Lower lobe of right lung (tissue), 2 donors: ENCODE results near the gene TMEM235. TPM values are rescaled to one million over a fixed set of nuclear protein-coding genes. Genes with fewer than 3 reads are reported as not detected.
A peak's percentile ranks its signal among the peaks of the same experiment; 100 is the strongest.

Experiments used
- ATAC-seq, 2 donors: fragments of 200-7000 bp; cut with Tn5 transposase; one replicate each; pipeline ENCODE4 v1.9.1; 2020 to 2022; ENCODE audit warnings: mild to moderate bottlenecking in 2 of 2, moderate library complexity in 2 of 2
- DNase-seq: peaks from one replicate; pipeline ENCODE4 v3.0.0-alpha.2; 2020
- H3K27ac ChIP-seq: fragments of 200-600 bp; one replicate; pipeline ENCODE4 v1.8.0; 2022
- H3K27me3 ChIP-seq: fragments of 200-600 bp; one replicate; pipeline ENCODE4 v1.8.0; 2022; ENCODE audit warnings: low read depth
- H3K36me3 ChIP-seq: fragments of 200-600 bp; one replicate; pipeline ENCODE4 v1.8.0; 2022; ENCODE audit warnings: mild to moderate bottlenecking
- H3K4me1 ChIP-seq: fragments of 200-600 bp; one replicate; pipeline ENCODE4 v1.8.0; 2022
- H3K4me3 ChIP-seq: fragments of 200-600 bp; one replicate; pipeline ENCODE4 v1.8.0; 2022; ENCODE audit warnings: mild to moderate bottlenecking
- H3K9me3 ChIP-seq: fragments of 200-600 bp; one replicate; pipeline ENCODE4 v1.8.0; 2022
- intact Hi-C: fragments of 100-400 bp; cut with DNase I; formaldehyde crosslinking; loops from one replicate; pipeline ENCODE4 v1.11.0; 2022
- total RNA-seq: library from RNA; stranded (reverse); fragmentation: NEBNext Ultra II Directional; extraction: Animal tissue kit (Norgen Biotek cat#: 25700); gene quantifications from one replicate; pipeline ENCODE4 v1.2.1, GENCODE V29; 2021
- TF ChIP-seq, protein P1 (sequence below): fragments of 200-600 bp; IDR thresholded peaks from one replicate; pipeline ENCODE4 v1.8.0; 2022; ENCODE audit warnings: antibody characterized with exemption, mild to moderate bottlenecking
- donor health status: DM: no; HTN: yes; CAD: no; lungs with severe emphysema.

The TMEM235 gene
- total RNA-seq, 1 donor from 2014 or later = not detected

DNA sequence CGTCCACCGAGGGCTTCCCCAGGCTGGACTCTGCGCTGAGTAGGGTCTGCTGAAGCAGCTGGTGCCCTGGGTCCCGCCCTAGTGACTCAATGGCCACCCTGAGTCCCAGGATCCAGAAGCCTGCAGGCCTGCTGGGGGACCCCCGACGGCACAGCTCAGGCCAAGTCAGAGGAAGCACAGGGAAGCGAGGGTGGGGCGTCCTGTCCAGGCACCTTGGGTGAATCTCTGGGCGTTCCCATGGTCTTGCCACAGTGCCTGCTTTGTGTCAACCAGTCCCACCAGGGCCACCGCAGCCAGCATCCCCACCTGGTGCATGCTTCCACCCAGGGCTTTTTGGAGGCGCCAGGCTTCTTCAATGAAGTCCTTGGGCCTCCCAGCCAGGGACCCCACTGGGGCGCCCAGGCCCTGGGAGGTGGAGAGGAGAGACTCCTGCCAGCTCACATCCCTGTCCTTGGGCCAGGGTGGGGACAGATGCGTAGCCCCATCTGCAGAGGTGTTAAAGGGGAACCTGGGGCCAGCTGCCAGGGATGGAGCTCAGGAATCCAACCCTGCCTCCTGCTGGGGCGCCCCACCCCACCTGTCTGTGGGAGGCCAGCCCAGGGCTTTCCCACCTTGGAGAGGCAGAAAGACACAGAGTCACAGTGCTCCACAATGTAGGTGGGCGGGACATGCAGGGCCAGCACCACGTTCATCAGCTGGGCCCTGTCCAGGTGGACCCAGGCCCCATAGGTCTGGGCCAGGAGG lies 17.8 kb downstream of the TMEM235 start:
- TF ChIP-seq, protein P1, sequence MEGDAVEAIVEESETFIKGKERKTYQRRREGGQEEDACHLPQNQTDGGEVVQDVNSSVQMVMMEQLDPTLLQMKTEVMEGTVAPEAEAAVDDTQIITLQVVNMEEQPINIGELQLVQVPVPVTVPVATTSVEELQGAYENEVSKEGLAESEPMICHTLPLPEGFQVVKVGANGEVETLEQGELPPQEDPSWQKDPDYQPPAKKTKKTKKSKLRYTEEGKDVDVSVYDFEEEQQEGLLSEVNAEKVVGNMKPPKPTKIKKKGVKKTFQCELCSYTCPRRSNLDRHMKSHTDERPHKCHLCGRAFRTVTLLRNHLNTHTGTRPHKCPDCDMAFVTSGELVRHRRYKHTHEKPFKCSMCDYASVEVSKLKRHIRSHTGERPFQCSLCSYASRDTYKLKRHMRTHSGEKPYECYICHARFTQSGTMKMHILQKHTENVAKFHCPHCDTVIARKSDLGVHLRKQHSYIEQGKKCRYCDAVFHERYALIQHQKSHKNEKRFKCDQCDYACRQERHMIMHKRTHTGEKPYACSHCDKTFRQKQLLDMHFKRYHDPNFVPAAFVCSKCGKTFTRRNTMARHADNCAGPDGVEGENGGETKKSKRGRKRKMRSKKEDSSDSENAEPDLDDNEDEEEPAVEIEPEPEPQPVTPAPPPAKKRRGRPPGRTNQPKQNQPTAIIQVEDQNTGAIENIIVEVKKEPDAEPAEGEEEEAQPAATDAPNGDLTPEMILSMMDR = no peak
- ATAC-seq (no peak), DNase-seq (no peak)
- H3K9me3 ChIP-seq = no peaks in the 10 kb centered on the region
- no peak overlapping the region for H3K27ac ChIP-seq
- H3K27me3 ChIP-seq = no peaks in the 10 kb centered on the region
- intact Hi-C loops = no loop called here
- H3K4me1 ChIP-seq = peaks cover 35% of the 10 kb centered on the region
- no peak overlapping the region for H3K4me3 ChIP-seq
- H3K36me3 ChIP-seq = no peaks in the 10 kb centered on the region

DNA sequence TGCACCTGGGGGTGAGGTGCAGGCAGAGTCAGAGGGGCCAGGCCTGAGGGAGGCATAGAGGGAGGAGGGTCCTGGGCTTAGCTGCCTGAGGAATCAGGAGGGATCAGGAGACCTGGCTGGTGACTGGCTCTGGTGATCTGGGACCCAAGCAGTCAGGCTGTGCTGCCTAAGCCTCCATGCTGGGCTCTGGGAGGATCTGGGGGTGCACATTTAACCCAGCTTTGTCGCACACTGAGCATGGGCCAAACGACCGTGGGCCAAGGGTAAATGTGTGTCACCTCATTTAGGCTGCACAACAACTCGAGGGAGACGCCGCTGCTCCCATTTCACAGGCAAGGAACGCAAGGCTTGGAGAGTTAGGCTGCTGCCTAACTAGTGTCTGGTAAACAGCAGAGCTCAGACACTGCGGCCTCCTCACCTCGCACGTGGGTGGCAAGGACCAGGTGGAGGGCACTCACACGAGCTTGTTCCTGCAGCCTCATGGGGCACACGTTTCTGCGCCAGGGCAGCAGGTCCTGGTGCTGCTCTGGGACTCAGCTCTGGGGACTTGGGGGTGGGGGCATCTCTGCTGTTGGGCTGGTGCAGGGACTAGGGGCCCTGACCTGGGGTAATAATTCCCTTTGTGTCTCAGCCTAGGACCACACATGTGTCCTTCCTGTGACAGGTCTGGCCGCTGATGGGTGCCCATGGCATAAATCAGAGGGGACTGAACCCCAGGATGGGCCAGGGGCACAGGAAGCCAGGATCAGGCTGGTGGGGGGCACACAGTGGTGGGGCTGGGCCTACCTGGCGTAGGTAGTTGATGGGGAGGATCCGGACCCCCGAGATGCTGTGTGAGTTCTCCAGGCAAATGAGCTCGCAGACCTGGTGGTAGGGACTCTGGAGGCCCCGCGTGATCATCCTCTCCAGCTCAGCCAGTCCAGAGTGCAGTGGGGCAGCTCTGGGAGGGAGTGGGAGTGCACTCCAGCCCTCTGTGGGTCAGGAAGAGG lies 18.7 kb downstream of the TMEM235 start:
- intact Hi-C loops = no loop called here
- peaks cover 35% of the 10 kb centered on the region for H3K4me1 ChIP-seq
- no peaks in the 10 kb centered on the region for H3K36me3 ChIP-seq
- H3K27me3 ChIP-seq = no peaks in the 10 kb centered on the region
- no peak for ATAC-seq
- no peaks in the 10 kb centered on the region for H3K9me3 ChIP-seq
- TF ChIP-seq, protein P1 = no peak
- no peak overlapping the region for H3K4me3 ChIP-seq
- H3K27ac ChIP-seq = no peak overlapping the region
- no peak for DNase-seq

DNA sequence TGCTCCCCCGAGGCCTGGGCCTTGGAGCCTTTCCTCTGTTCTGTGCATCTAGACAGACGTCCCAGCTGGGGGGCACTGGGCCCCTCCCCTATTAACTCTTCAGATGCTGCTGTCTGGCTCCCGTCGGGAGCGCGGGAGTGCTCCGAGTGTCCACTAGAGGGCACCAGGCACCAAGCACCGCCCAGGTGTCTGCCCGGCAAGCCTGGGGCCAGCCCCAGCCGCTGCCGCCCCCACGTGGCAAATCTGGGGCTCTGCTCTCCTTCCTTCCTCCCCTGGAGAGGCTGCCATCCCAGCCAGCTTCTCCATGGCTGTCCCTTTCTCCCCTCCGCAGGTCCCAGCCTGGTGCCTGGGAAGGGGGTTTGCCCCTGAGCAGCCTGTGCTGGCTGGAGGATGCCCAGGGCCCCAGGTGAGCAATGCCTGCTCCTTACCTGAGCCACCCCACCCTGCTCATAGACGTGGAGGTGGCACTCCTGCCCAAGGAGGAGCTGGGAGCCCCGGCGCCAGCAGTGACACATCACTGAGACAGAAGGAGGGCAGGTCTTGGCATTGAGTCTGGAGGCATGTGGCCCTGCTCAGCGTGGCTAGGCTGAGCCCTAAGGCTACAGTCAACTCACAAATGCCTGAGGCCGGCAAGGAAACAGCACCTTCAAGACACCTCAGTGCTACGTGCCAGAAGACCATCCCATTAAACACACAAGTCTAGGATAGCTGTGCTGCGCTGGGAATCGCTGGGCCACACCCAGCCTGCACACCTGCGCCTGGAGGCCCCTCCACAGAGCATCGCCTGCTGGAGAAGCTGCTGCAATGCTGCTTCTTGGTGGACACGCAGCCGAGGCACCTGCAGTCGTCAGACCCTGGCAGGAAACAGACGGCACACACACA lies 19.7 kb downstream of the TMEM235 start:
- H3K4me1 ChIP-seq = peaks cover 44% of the 10 kb centered on the region
- no peaks in the 10 kb centered on the region for H3K27me3 ChIP-seq
- ATAC-seq = peak; percentile 85 to 92
- TF ChIP-seq, protein P1 = peak; percentile 100
- H3K27ac ChIP-seq = no peak overlapping the region
- DNase-seq = peak; percentile 92
- no peak overlapping the region for H3K4me3 ChIP-seq
- intact Hi-C loops = no loop called here
- H3K9me3 ChIP-seq = no peaks in the 10 kb centered on the region
- no peaks in the 10 kb centered on the region for H3K36me3 ChIP-seq

DNA sequence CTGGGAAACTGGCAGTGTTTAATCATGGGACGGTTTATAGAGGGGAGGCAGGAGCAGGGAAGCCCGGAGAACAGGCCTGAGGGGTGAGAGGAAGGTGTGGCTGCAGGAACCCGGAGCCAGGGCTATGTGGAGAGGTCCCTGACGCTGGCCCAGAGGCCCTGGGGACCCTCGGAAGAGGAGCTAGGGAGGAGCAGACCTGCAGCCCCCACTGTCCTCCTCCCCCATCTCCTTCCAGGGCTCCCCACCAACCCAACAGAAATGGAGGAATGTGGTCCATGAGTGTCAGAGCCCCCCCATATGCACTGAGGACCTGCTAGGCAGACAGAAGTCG lies 20.3 kb downstream of the TMEM235 start:
- Histone ChIP-seq H3K36me3 (no peaks in the 10 kb centered on the region), H3K9me3 (no peaks in the 10 kb centered on the region), H3K4me1 (peaks cover 50% of the 10 kb centered on the region), H3K27ac (no peak overlapping the region), H3K27me3 (no peaks in the 10 kb centered on the region), H3K4me3 (no peak overlapping the region)
- intact Hi-C loops = no loop called here
- no peak for DNase-seq
- no peak for ATAC-seq
- TF ChIP-seq, protein P1 = no peak

DNA sequence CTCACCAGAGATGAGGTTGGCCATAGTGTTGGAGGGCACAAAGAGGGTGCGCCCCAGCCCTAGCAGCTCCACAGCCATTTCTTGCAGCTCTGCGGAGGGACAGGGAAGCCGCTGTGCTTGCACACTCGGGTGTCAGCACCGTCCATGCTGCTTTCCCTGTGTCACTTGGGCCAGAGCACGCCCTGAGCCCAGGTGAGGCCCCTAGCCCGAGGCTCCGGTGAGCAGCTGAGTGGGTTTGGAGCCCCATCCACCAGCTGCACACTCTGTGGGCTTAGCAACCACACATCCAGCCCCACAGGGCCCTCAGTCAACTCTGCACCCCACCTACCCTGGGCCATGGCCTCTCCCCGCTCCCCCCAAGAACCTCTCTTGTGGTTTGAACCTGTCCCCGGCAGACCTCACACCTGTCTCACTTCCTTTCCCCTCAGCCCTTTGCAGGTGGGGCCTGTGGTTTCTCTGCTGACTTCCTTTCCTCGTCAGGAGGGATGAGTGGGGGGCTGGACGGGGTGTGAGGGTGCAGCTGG lies 20.7 kb downstream of the TMEM235 start:
- Histone ChIP-seq H3K4me3 (no peak overlapping the region), H3K27ac (no peak overlapping the region), H3K36me3 (no peaks in the 10 kb centered on the region), H3K27me3 (no peaks in the 10 kb centered on the region), H3K9me3 (no peaks in the 10 kb centered on the region), H3K4me1 (peaks cover 55% of the 10 kb centered on the region)
- TF ChIP-seq, protein P1 = no peak
- ATAC-seq = peak in 1 of 2 donors; percentile 8
- intact Hi-C loops = no loop called here
- DNase-seq = no peak
